Pulmonary artery endothelial cell (primary cell): ENCODE data around the gene BRD3OS. TPM values are rescaled to one million over a fixed set of nuclear protein-coding genes. Genes with fewer than 3 reads are reported as not detected.
"Not testable (repeated sequence)": the region's sequence is repeated elsewhere in the genome, so short reads cannot be mapped to it uniquely, and the experiment has no call there.

Experiments used
- DNase-seq: peaks from one replicate; pipeline ENCODE4 v3.0.0-alpha.2; 2011; ENCODE audit warnings: low read depth, low spot score
- total RNA-seq: library from RNA; depleted of rRNA; stranded (reverse); fragments of >200 nt; gene quantifications from 2 replicates; pipeline ENCODE4 v1.2.3, GENCODE V29; 2014

BRD3OS gene
- total RNA-seq, 1 donor from 2014 or later: 12.9 TPM

GRCh38 chr9:134063088-134063570, 37.8 kb downstream of the BRD3OS start:
- DNase-seq: no peak

- no peak for DNase-seq
These were observed 38.5 kb downstream of the BRD3OS start for GRCh38 chr9:134063571-134064450.

- no peak for DNase-seq
These were observed 39.4 kb downstream of the BRD3OS start for GRCh38 chr9:134064711-134065110.

- no peak for DNase-seq
These were observed 40.5 kb downstream of the BRD3OS start for GRCh38 chr9:134065612-134066419.

- no peak for DNase-seq
These were observed 41.2 kb downstream of the BRD3OS start for GRCh38 chr9:134066526-134066912.

- DNase-seq: no peak
These were observed 41.9 kb downstream of the BRD3OS start for GRCh38 chr9:134066913-134067851.

- DNase-seq: peak; percentile 64
These were observed 42.8 kb downstream of the BRD3OS start, which contains the start of gene BRD3 for GRCh38 chr9:134067904-134068743. Gene BRD3 (minus strand): TSS chr9:134068026. CDS start chr9:134053477, 14,549 bp downstream.

GRCh38 chr9:134068744-134069479, 43.6 kb downstream of the BRD3OS start:
- no peak for DNase-seq

GRCh38 chr9:134069480-134070399, 44.5 kb downstream of the BRD3OS start:
- DNase-seq: no peak

- DNase-seq: no peak
These were observed 45.9 kb downstream of the BRD3OS start for GRCh38 chr9:134071149-134071548.

- DNase-seq: not testable (repeated sequence)
These were observed 47.4 kb downstream of the BRD3OS start for GRCh38 chr9:134072683-134073082.

GRCh38 chr9:134073500-134073899, 48.2 kb downstream of the BRD3OS start:
- no peak for DNase-seq

- DNase-seq: not testable (repeated sequence)
These were observed 50.4 kb downstream of the BRD3OS start for GRCh38 chr9:134075689-134076088.

- DNase-seq: no peak
These were observed 51.4 kb downstream of the BRD3OS start for GRCh38 chr9:134076644-134077043.
